ENCODE measurements around the gene AFF1. TPM values are rescaled to one million over a fixed set of nuclear protein-coding genes. Genes with fewer than 3 reads are reported as not detected.

Gene AFF1
- total RNA-seq, 1 experiment from 2014 or later = 23.9 TPM

DNA sequence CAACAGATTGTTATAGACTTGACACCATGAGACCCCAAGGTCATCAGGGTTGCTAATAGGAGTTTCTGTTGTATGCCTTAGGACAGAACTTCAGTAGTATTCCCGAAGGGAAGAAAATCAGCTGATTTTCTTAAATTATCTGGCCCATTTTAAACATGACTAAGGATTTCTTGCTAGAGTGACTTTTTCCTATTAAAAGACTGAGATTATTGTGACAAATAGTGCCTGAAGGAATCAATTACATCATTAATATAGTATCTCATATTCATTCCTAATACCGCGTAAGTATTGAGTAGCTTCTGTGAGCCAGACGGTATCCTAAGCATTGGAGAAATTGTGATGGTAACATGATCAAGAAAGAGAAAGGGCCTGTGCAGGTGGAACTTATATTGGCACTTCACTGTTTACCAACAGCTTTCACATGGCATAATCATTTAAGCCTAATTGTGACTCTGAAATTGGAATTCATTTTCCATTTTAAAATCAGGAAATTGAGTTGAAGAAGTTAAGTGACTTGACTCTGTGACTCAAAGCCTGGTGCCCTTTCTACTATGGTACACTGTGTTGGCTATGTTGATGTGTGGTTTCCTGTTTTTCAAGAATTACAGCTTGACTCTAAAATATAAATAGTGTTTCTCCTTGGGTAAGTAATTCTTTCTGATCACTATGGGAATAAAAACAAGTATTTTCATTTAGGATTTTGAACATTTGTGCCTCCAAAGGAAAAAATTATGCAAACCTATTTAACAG is 4.1 kb downstream of the AFF1 start:
- Histone ChIP-seq H3K4me1 (ENCODE audit: control insufficient read depth, insufficient read depth, low read length) (peaks cover 18% of the 10 kb centered on the region), H3K27ac (ENCODE audit: low read length) (no peak overlapping the region), H3K9me3 (ENCODE audit: control insufficient read depth, insufficient read depth, low read depth, low read length) (no peaks in the 10 kb centered on the region), H3K36me3 (ENCODE audit: control insufficient read depth, insufficient read depth, low read length) (no peaks in the 10 kb centered on the region; the same call in 1 of the 2 replicates), H3K27me3 (ENCODE audit: control insufficient read depth, insufficient read depth, low read length) (no peaks in the 10 kb centered on the region), H3K4me3 (ENCODE audit: low read depth in 2 of 2, low read length in 2 of 2) (no peak overlapping the region)
- ChIA-PET POLR2A (interaction anchor here (0.6 kb wide), 1 partner anchor 103 kb away, joined by 3 read pairs; no protein-coding TSS in a partner anchor), CTCF (no interaction called here)
- ATAC-seq (no peak), DNase-seq (ENCODE audit: low read depth, low spot score) (no peak)
- TF ChIP-seq, protein P1, sequence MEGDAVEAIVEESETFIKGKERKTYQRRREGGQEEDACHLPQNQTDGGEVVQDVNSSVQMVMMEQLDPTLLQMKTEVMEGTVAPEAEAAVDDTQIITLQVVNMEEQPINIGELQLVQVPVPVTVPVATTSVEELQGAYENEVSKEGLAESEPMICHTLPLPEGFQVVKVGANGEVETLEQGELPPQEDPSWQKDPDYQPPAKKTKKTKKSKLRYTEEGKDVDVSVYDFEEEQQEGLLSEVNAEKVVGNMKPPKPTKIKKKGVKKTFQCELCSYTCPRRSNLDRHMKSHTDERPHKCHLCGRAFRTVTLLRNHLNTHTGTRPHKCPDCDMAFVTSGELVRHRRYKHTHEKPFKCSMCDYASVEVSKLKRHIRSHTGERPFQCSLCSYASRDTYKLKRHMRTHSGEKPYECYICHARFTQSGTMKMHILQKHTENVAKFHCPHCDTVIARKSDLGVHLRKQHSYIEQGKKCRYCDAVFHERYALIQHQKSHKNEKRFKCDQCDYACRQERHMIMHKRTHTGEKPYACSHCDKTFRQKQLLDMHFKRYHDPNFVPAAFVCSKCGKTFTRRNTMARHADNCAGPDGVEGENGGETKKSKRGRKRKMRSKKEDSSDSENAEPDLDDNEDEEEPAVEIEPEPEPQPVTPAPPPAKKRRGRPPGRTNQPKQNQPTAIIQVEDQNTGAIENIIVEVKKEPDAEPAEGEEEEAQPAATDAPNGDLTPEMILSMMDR (IDR thresholded peaks at IDR 0.05) = no peak
- TF ChIP-seq TCF7L2 (IDR thresholded peaks at IDR 0.05; ENCODE audit: low read depth, low read length) = no peak
- TF ChIP-seq SIN3A (IDR thresholded peaks at IDR 0.05; ENCODE audit: borderline replicate concordance, insufficient read depth, low read depth, low read length) = no peak
- no peak for TF ChIP-seq POLR2AphosphoS5 (IDR thresholded peaks at IDR 0.05; ENCODE audit: low read depth, low read length)
- TF ChIP-seq, protein P2, sequence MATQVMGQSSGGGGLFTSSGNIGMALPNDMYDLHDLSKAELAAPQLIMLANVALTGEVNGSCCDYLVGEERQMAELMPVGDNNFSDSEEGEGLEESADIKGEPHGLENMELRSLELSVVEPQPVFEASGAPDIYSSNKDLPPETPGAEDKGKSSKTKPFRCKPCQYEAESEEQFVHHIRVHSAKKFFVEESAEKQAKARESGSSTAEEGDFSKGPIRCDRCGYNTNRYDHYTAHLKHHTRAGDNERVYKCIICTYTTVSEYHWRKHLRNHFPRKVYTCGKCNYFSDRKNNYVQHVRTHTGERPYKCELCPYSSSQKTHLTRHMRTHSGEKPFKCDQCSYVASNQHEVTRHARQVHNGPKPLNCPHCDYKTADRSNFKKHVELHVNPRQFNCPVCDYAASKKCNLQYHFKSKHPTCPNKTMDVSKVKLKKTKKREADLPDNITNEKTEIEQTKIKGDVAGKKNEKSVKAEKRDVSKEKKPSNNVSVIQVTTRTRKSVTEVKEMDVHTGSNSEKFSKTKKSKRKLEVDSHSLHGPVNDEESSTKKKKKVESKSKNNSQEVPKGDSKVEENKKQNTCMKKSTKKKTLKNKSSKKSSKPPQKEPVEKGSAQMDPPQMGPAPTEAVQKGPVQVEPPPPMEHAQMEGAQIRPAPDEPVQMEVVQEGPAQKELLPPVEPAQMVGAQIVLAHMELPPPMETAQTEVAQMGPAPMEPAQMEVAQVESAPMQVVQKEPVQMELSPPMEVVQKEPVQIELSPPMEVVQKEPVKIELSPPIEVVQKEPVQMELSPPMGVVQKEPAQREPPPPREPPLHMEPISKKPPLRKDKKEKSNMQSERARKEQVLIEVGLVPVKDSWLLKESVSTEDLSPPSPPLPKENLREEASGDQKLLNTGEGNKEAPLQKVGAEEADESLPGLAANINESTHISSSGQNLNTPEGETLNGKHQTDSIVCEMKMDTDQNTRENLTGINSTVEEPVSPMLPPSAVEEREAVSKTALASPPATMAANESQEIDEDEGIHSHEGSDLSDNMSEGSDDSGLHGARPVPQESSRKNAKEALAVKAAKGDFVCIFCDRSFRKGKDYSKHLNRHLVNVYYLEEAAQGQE (IDR thresholded peaks at IDR 0.05; ENCODE audit: insufficient read depth in 1 of 2, low read depth in 2 of 2, low read length in 1 of 2) = no peak
- in situ Hi-C loops (cut with HindIII; ENCODE audit: low pct_unique_long_range_greater_than_20kb, low sequenced_read_pairs) = no loop called here
- intact Hi-C loops (cut with micrococcal nuclease; ENCODE audit: unreplicated experiment) = no loop called here
- no TSS peak for BruUV-seq (replicated peaks)

DNA sequence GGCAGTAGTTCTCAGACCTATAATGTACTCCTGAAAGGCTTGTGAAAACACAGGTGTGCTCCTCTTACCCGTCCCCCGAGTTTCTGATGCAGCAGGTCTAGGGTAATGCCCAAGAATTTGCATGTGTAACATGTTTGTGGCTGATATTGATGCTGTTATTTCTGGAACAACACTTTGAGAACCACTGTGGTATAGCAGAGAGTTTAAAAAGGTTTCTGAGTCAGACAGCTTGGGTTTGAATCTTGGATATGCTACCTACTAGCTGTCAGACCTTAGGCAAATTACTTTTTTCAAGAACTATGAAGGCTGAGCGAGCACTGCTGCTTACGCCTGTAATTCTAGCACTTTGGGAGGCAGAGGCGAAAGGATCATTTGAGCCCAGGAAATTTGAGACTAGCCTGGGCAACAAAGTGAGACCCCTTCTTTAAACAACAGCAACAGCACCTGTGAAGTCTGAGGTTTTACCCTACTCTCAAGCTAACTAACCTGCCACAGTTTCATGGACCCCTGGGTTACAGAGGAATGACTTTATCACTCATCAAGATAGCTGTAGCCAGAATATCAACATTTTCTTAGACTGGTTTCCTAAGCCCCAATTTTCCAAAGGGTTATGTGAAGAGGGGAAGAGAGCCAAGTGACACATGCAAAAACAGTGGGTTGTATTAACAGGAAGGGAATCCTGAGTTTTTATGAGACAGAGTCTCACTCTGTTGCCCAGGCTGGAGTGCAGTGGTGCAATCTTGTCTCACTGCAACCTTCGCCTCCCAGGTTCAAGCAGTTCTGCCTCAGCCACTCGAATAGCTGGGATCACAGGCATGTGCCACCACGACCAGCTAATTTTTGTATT is 5.1 kb downstream of the AFF1 start:
- H3K36me3 ChIP-seq (ENCODE audit: control insufficient read depth, insufficient read depth, low read length) = no peaks in the 10 kb centered on the region; the same call in 1 of the 2 replicates
- H3K27me3 ChIP-seq (ENCODE audit: control insufficient read depth, insufficient read depth, low read length) = no peaks in the 10 kb centered on the region
- peaks cover 18% of the 10 kb centered on the region for H3K4me1 ChIP-seq (ENCODE audit: control insufficient read depth, insufficient read depth, low read length)
- in situ Hi-C loops (cut with HindIII; ENCODE audit: low pct_unique_long_range_greater_than_20kb, low sequenced_read_pairs) = no loop called here
- intact Hi-C loops (cut with micrococcal nuclease; ENCODE audit: unreplicated experiment) = no loop called here
- no peak overlapping the region for H3K27ac ChIP-seq (ENCODE audit: low read length)
- no peak overlapping the region for H3K4me3 ChIP-seq (ENCODE audit: low read depth in 2 of 2, low read length in 2 of 2)
- ATAC-seq (no peak), DNase-seq (ENCODE audit: low read depth, low spot score) (no peak)
- CTCF ChIA-PET = no interaction called here
- no peaks in the 10 kb centered on the region for H3K9me3 ChIP-seq (ENCODE audit: control insufficient read depth, insufficient read depth, low read depth, low read length)
- POLR2A ChIA-PET = no interaction called here
- no TSS peak for BruUV-seq (replicated peaks)
- TF ChIP-seq, protein P1 (IDR thresholded peaks at IDR 0.05) = no peak
- TF ChIP-seq POLR2AphosphoS5 (IDR thresholded peaks at IDR 0.05; ENCODE audit: low read depth, low read length) = no peak
- no peak for TF ChIP-seq TCF7L2 (IDR thresholded peaks at IDR 0.05; ENCODE audit: low read depth, low read length)
- TF ChIP-seq, protein P2 (IDR thresholded peaks at IDR 0.05; ENCODE audit: insufficient read depth in 1 of 2, low read depth in 2 of 2, low read length in 1 of 2) = no peak
- no peak for TF ChIP-seq SIN3A (IDR thresholded peaks at IDR 0.05; ENCODE audit: borderline replicate concordance, insufficient read depth, low read depth, low read length)

Data from Panc1 (cell line).